ENCODE measurements around the gene HSPA1A. TPM values are rescaled to one million over a fixed set of nuclear protein-coding genes. Genes with fewer than 3 reads are reported as not detected.
A peak's percentile ranks its signal among the peaks of the same experiment; 100 is the strongest.

HSPA1A gene
- total and polyA plus RNA-seq, 9 of the 15 experiments (the other 6 are each of a cell fraction or from before 2014, with no cell fraction given) = 2.2 to 273 (median 107) TPM

DNA sequence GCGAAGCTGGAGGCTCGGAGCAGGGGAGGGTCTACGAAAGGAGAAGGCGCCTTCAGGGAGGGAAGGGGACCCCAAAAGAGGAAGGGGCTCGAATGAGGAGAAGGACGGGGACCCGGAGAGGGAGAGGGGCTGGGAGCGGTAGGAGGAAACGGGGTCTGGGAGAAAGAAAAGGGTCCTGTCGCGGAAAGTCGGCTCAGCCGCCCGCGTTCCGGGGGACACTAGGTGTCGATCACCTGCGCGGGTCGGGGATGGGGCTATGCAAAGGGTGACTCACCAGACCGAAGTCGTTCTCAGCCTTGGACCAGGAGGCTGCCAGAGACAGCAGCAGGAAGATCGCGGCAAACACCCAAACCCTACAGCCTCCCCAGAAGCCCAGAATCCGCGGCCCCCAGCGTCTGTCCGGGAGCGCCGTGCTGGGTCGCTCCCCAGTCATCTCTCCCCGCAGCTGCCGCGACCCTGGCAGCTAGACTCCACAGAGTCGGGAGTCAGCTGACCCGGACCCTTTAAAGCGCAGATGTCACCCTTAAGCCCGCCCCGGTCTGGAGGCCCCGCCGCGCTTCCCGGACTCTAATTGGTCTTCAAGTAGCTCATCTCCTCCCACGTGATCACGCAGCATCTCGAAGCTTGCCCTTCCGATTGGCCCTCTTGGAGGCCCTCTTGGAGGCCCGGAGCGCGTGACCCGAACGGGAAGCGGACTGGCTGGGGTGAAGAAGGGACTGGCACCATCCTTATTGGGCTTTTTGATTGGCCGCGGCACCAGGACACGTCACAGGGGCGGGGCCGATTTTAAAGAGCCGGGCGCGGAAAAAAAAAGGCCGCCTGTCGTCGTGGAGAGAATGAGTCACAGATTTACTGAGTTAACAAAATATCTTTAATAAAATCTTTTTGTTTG is 47.2 kb downstream of the HSPA1A start, which contains the start of gene NEU1 (continued):
- TF ChIP-seq MYBL2 (IDR thresholded peaks at IDR 0.05; ENCODE audit: low read depth) = no peak; the same call in 1 of the 2 replicates
- TF ChIP-seq MYBL2 (CRISPR knock-in tag; IDR thresholded peaks at IDR 0.05; ENCODE audit: borderline replicate concordance) = no peak
- no peak for TF ChIP-seq ZKSCAN1 (IDR thresholded peaks at IDR 0.05; ENCODE audit: low read depth, low read length)
- TF ChIP-seq, protein P1, sequence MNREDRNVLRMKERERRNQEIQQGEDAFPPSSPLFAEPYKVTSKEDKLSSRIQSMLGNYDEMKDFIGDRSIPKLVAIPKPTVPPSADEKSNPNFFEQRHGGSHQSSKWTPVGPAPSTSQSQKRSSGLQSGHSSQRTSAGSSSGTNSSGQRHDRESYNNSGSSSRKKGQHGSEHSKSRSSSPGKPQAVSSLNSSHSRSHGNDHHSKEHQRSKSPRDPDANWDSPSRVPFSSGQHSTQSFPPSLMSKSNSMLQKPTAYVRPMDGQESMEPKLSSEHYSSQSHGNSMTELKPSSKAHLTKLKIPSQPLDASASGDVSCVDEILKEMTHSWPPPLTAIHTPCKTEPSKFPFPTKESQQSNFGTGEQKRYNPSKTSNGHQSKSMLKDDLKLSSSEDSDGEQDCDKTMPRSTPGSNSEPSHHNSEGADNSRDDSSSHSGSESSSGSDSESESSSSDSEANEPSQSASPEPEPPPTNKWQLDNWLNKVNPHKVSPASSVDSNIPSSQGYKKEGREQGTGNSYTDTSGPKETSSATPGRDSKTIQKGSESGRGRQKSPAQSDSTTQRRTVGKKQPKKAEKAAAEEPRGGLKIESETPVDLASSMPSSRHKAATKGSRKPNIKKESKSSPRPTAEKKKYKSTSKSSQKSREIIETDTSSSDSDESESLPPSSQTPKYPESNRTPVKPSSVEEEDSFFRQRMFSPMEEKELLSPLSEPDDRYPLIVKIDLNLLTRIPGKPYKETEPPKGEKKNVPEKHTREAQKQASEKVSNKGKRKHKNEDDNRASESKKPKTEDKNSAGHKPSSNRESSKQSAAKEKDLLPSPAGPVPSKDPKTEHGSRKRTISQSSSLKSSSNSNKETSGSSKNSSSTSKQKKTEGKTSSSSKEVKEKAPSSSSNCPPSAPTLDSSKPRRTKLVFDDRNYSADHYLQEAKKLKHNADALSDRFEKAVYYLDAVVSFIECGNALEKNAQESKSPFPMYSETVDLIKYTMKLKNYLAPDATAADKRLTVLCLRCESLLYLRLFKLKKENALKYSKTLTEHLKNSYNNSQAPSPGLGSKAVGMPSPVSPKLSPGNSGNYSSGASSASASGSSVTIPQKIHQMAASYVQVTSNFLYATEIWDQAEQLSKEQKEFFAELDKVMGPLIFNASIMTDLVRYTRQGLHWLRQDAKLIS (CRISPR knock-in tag; IDR thresholded peaks at IDR 0.05) = peak; percentile 78; the same call in 1 of the 2 replicates
- TF ChIP-seq MEIS2 (IDR thresholded peaks at IDR 0.05; ENCODE audit: partially characterized antibody) = peak; percentile 52
- TF ChIP-seq NELFE (IDR thresholded peaks at IDR 0.05; ENCODE audit: insufficient read depth, insufficient read length) = no peak
- peak; percentile 50; the same call in 1 of the 2 replicates for TF ChIP-seq GTF2F1 (IDR thresholded peaks at IDR 0.05; ENCODE audit: low read depth, low read length)
- TF ChIP-seq RBM22 (IDR thresholded peaks at IDR 0.05; ENCODE audit: low read depth, low read length, poor library complexity, severe bottlenecking) = no peak
- no peak for TF ChIP-seq NCOA6 (IDR thresholded peaks at IDR 0.05)
- peak; percentile 89 for TF ChIP-seq C11orf30 (IDR thresholded peaks at IDR 0.05; ENCODE audit: low read depth)
- peak; percentile 62; the same call in 1 of the 2 replicates for TF ChIP-seq ZNF609 (CRISPR knock-in tag; IDR thresholded peaks at IDR 0.05; ENCODE audit: borderline replicate concordance)
- TF ChIP-seq PPARD (CRISPR knock-in tag; IDR thresholded peaks at IDR 0.05) = no peak
